Mesangial cell (primary cell): Measurements from ENCODE around the gene SRSF2. TPM values are rescaled to one million over a fixed set of nuclear protein-coding genes. Genes with fewer than 3 reads are reported as not detected.

Experiments
- total RNA-seq: library from RNA; depleted of rRNA; stranded (reverse); fragments of >200 nt; gene quantifications from 2 replicates; pipeline ENCODE4 v1.2.3, GENCODE V29; 2015

The SRSF2 gene
- 227 and 355 TPM in 2 replicates for total RNA-seq

GRCh38 chr17:76737082-76737675, at the start of gene SRSF2:
Gene SRSF2, minus strand, starts transcription at chr17:76737331. Its CDS starts 171 bp downstream, at chr17:76737160.

GRCh38 chr17:76737676-76738467, 741 bp upstream of the SRSF2 start, which contains the start of gene MFSD11:
Gene MFSD11, plus strand, starts transcription at chr17:76738119. Its CDS starts 234 bp downstream, at chr17:76738353.

GRCh38 chr17:76726776-76727718, 10.1 kb downstream of the SRSF2 start, which contains the start of gene METTL23:
Gene METTL23, plus strand, starts transcription at chr17:76726839. Its CDS starts 2,872 bp downstream, at chr17:76729711.

GRCh38 chr17:76726231-76726775, 10.8 kb downstream of the SRSF2 start, which contains the start of gene JMJD6:
Gene JMJD6, minus strand, starts transcription at chr17:76726606. Its CDS starts 131 bp downstream, at chr17:76726475.

GRCh38 chr17:76710863-76711611, 26.1 kb downstream of the SRSF2 start, which contains the start of gene MXRA7:
Gene MXRA7, minus strand, starts transcription at chr17:76710965. Its CDS starts 19 bp downstream, at chr17:76710946.

Other genes starting within 250 kb of the SRSF2 start
- 59.3 and 64.5 TPM in 2 replicates for gene RHBDF2, start 235.9 kb downstream of the SRSF2 start, total RNA-seq
- 2.8 and 5.3 TPM in 2 replicates for gene CYGB, start 199.6 kb downstream of the SRSF2 start, total RNA-seq
- gene PRCD, start 197.3 kb downstream of the SRSF2 start, total RNA-seq = 0.33 and 0.38 TPM in 2 replicates
- gene ST6GALNAC2, start 151.5 kb downstream of the SRSF2 start, total RNA-seq = 0.33 and 6.6 TPM in 2 replicates
- 0.25 TPM in 1 of 2 replicates, not detected in the other for gene ST6GALNAC1, start 93.6 kb downstream of the SRSF2 start, total RNA-seq
- 145 and 167 TPM in 2 replicates for gene MXRA7, start 26.4 kb downstream of the SRSF2 start, total RNA-seq
- gene JMJD6, start 10.7 kb downstream of the SRSF2 start, total RNA-seq = 11.7 and 19.6 TPM in 2 replicates
- gene METTL23, start 10.5 kb downstream of the SRSF2 start, total RNA-seq = 33.7 and 38.9 TPM in 2 replicates
- 13.2 and 15.5 TPM in 2 replicates for gene MFSD11, start 788 bp upstream of the SRSF2 start, total RNA-seq
- gene MGAT5B, start 131.1 kb upstream of the SRSF2 start, total RNA-seq = 0.33 and 1.5 TPM in 2 replicates